ENCODE measurements around the gene NAPG.
"Not testable (repeated sequence)": the region's sequence is repeated elsewhere in the genome, so short reads cannot be mapped to it uniquely, and the experiment has no call there.

The NAPG gene

GRCh38 chr18:10546557-10547300, 20.9 kb downstream of the NAPG start:
- no peak for TF ChIP-seq CTCF (IDR thresholded peaks at IDR 0.05; ENCODE audit: low read depth, low read length)
- DNase-seq (ENCODE audit: extremely low read depth, low read depth), result no peak

- no peak for TF ChIP-seq CTCF (IDR thresholded peaks at IDR 0.05; ENCODE audit: low read depth, low read length)
- DNase-seq (ENCODE audit: extremely low read depth, low read depth), result no peak
Observed at GRCh38 chr18:10552226-10552625, 26.4 kb downstream of the NAPG start.

GRCh38 chr18:10556251-10556650, 30.4 kb downstream of the NAPG start:
- DNase-seq (ENCODE audit: extremely low read depth, low read depth), result not testable (repeated sequence)

GRCh38 chr18:10557085-10557677, 31.4 kb downstream of the NAPG start:
- no peak for DNase-seq (ENCODE audit: extremely low read depth, low read depth)
- no peak for TF ChIP-seq CTCF (IDR thresholded peaks at IDR 0.05; ENCODE audit: low read depth, low read length)

- no peak for DNase-seq (ENCODE audit: extremely low read depth, low read depth)
Observed at GRCh38 chr18:10558243-10558966, 32.6 kb downstream of the NAPG start.

GRCh38 chr18:10558967-10559298, 33.1 kb downstream of the NAPG start:
- no peak for TF ChIP-seq CTCF (IDR thresholded peaks at IDR 0.05; ENCODE audit: low read depth, low read length)
- no peak for DNase-seq (ENCODE audit: extremely low read depth, low read depth)

More at GRCh38 chr18:10558243-10558966, 32.6 kb downstream of the NAPG start:
- TF ChIP-seq CTCF (IDR thresholded peaks at IDR 0.05; ENCODE audit: low read depth, low read length), result no peak

GRCh38 chr18:10559553-10560451, 34.0 kb downstream of the NAPG start:
- DNase-seq (ENCODE audit: extremely low read depth, low read depth), result no peak
- TF ChIP-seq CTCF (IDR thresholded peaks at IDR 0.05; ENCODE audit: low read depth, low read length), result no peak

Data from AG09319 (cell line).